ENCODE measurements around the gene DNAH1. TPM values are rescaled to one million over a fixed set of nuclear protein-coding genes. Genes with fewer than 3 reads are reported as not detected.

The DNAH1 gene
- total RNA-seq, 1 experiment from 2014 or later: 5.9 TPM

GRCh38 chr3:52381623-52382022, 65.5 kb downstream of the DNAH1 start:
- no peak overlapping the region for H3K4me2 ChIP-seq
- no peaks in the 10 kb centered on the region for H3K79me2 ChIP-seq (ENCODE audit: low read depth)
- ChIA-PET CTCF (no interaction called here), POLR2A (ENCODE audit: unreplicated experiment) (no interaction called here)
- no peaks in the 10 kb centered on the region for H4K20me1 ChIP-seq (ENCODE audit: insufficient read depth)
- no peaks in the 10 kb centered on the region for H3K9me3 ChIP-seq (ENCODE audit: insufficient read depth, low read depth)
- BruUV-seq (replicated peaks): no TSS peak
- H3K9me2 ChIP-seq (ENCODE audit: insufficient read depth): no peaks in the 10 kb centered on the region
- DNase-seq: no peak
- H3K36me3 ChIP-seq (ENCODE audit: low read depth): no peaks in the 10 kb centered on the region
- H3K4me3 ChIP-seq: no peak overlapping the region
- intact Hi-C loops (cut with micrococcal nuclease; ENCODE audit: unreplicated experiment): no loop called here
- TF ChIP-seq EZH2 (IDR thresholded peaks at IDR 0.05; ENCODE audit: low read depth): no peak
- no peak for TF ChIP-seq CTCF (conservative IDR thresholded peaks at IDR 0.05)
- H3K27ac ChIP-seq: no peak overlapping the region
- H2AFZ ChIP-seq: no peak overlapping the region
- no peaks in the 10 kb centered on the region for H3F3A ChIP-seq (ENCODE audit: insufficient read depth, low read depth)
- H3K27me3 ChIP-seq (ENCODE audit: insufficient read depth, low read depth): no peaks in the 10 kb centered on the region
- H3K4me1 ChIP-seq (replicated peaks; ENCODE audit: insufficient read depth): no peaks in the 10 kb centered on the region

- no TSS peak for BruUV-seq (replicated peaks)
- Histone ChIP-seq H3K79me2 (ENCODE audit: low read depth) (no peaks in the 10 kb centered on the region), H2AFZ (no peak overlapping the region), H3K9me3 (ENCODE audit: insufficient read depth, low read depth) (no peaks in the 10 kb centered on the region), H3K9me2 (ENCODE audit: insufficient read depth) (no peaks in the 10 kb centered on the region), H3K27ac (no peak overlapping the region), H3K4me2 (no peak overlapping the region), H3F3A (ENCODE audit: insufficient read depth, low read depth) (no peaks in the 10 kb centered on the region), H3K27me3 (ENCODE audit: insufficient read depth, low read depth) (no peaks in the 10 kb centered on the region), H3K4me1 (replicated peaks; ENCODE audit: insufficient read depth) (no peaks in the 10 kb centered on the region), H4K20me1 (ENCODE audit: insufficient read depth) (no peaks in the 10 kb centered on the region), H3K36me3 (ENCODE audit: low read depth) (no peaks in the 10 kb centered on the region), H3K4me3 (no peak overlapping the region)
- intact Hi-C loops (cut with micrococcal nuclease; ENCODE audit: unreplicated experiment): no loop called here
- no peak for DNase-seq
- TF ChIP-seq CTCF (conservative IDR thresholded peaks at IDR 0.05) (no peak), EZH2 (IDR thresholded peaks at IDR 0.05; ENCODE audit: low read depth) (no peak)
- ChIA-PET POLR2A (ENCODE audit: unreplicated experiment) (no interaction called here), CTCF (no interaction called here)
Measured at GRCh38 chr3:52383446-52383845, 67.3 kb downstream of the DNAH1 start.

GRCh38 chr3:52384019-52384761, 68.1 kb downstream of the DNAH1 start:
- Histone ChIP-seq H3K27me3 (ENCODE audit: insufficient read depth, low read depth) (no peaks in the 10 kb centered on the region), H3K27ac (no peak overlapping the region), H3F3A (ENCODE audit: insufficient read depth, low read depth) (no peaks in the 10 kb centered on the region), H4K20me1 (ENCODE audit: insufficient read depth) (no peaks in the 10 kb centered on the region), H3K4me3 (no peak overlapping the region), H2AFZ (no peak overlapping the region), H3K9me2 (ENCODE audit: insufficient read depth) (no peaks in the 10 kb centered on the region), H3K36me3 (ENCODE audit: low read depth) (no peaks in the 10 kb centered on the region), H3K9me3 (ENCODE audit: insufficient read depth, low read depth) (no peaks in the 10 kb centered on the region), H3K4me1 (replicated peaks; ENCODE audit: insufficient read depth) (no peaks in the 10 kb centered on the region), H3K4me2 (no peak overlapping the region), H3K79me2 (ENCODE audit: low read depth) (no peaks in the 10 kb centered on the region)
- TF ChIP-seq CTCF (conservative IDR thresholded peaks at IDR 0.05): no peak
- TF ChIP-seq EZH2 (IDR thresholded peaks at IDR 0.05; ENCODE audit: low read depth): no peak
- POLR2A ChIA-PET (ENCODE audit: unreplicated experiment): no interaction called here
- DNase-seq: no peak
- no TSS peak for BruUV-seq (replicated peaks)
- intact Hi-C loops (cut with micrococcal nuclease; ENCODE audit: unreplicated experiment): no loop called here
- CTCF ChIA-PET: interaction anchor here (0.6 kb wide), 1 partner anchor 23 kb away, joined by 5 read pairs; no protein-coding TSS in a partner anchor

Measured in PC-9 (cell line).